Testis (tissue), 2 donors: ENCODE data around the gene MAP2K7.

Experiments used
- POLR2A ChIP-seq: fragments of 450-650 bp; IDR thresholded peaks from one replicate; pipeline ENCODE4 v1.6.1; 2017; ENCODE audit warnings: antibody characterized with exemption, mild to moderate bottlenecking, moderate library complexity
- TF ChIP-seq, protein P1 (sequence below), 3 experiments: fragments of 450-650 bp in 2 of 3; fragments of 200-600 bp in 1 of 3; sonication (generic) in 1 of 3; IDR thresholded peaks; one replicate each; pipeline ENCODE4 v1.5.1; 2016 to 2019; ENCODE audit warnings: antibody characterized with exemption in 3 of 3, mild to moderate bottlenecking in 2 of 3, moderate library complexity in 1 of 3

DNA sequence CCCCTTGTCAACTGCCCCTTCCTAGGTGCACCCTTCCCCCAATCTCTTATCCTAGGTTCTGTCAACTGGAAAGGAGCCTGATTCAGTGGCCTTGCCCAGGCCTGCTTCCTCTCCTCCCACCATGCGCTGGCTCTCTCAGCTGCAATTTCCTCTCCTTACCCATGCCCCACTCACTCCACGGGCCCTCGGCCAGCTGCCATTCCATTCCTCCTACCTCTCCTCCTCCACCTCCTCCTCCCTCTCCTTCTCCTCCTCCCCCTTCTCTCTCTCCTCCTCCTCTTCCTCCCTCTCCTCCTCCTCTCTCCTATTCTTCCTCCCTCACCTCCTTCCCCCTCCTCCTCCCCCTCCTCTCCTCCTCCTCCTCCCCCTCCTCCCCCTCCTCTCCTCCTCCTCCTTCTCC lies 49.4 kb downstream of the MAP2K7 start:
- TF ChIP-seq, protein P1, sequence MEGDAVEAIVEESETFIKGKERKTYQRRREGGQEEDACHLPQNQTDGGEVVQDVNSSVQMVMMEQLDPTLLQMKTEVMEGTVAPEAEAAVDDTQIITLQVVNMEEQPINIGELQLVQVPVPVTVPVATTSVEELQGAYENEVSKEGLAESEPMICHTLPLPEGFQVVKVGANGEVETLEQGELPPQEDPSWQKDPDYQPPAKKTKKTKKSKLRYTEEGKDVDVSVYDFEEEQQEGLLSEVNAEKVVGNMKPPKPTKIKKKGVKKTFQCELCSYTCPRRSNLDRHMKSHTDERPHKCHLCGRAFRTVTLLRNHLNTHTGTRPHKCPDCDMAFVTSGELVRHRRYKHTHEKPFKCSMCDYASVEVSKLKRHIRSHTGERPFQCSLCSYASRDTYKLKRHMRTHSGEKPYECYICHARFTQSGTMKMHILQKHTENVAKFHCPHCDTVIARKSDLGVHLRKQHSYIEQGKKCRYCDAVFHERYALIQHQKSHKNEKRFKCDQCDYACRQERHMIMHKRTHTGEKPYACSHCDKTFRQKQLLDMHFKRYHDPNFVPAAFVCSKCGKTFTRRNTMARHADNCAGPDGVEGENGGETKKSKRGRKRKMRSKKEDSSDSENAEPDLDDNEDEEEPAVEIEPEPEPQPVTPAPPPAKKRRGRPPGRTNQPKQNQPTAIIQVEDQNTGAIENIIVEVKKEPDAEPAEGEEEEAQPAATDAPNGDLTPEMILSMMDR (IDR thresholded peaks at IDR 0.05), result no peak
- TF ChIP-seq POLR2A, result no peak
